HG02870 (cell line): Measurements from ENCODE around the gene VCL.
"Not testable (repeated sequence)": the region's sequence is repeated elsewhere in the genome, so short reads cannot be mapped to it uniquely, and the experiment has no call there.

Experiments
- ATAC-seq: cut with Tn5 transposase; IDR thresholded peaks from one replicate; pipeline ENCODE4 v1.9.1; 2021; ENCODE audit warnings: mild to moderate bottlenecking, moderate library complexity; ENCODE audit not compliant: unreplicated experiment

Gene VCL

GRCh38 chr10:74099420-74099819, 101.5 kb downstream of the VCL start:
- ATAC-seq = no peak

GRCh38 chr10:74099836-74100235, 101.9 kb downstream of the VCL start:
- no peak for ATAC-seq

GRCh38 chr10:74103560-74104258, 105.8 kb downstream of the VCL start:
- ATAC-seq = no peak

- ATAC-seq = no peak
Observed at GRCh38 chr10:74104480-74104879, 106.6 kb downstream of the VCL start.

- no peak for ATAC-seq
Observed at GRCh38 chr10:74104996-74105395, 107.1 kb downstream of the VCL start.

GRCh38 chr10:74107391-74107790, 109.5 kb downstream of the VCL start:
- no peak for ATAC-seq

- no peak for ATAC-seq
Observed at GRCh38 chr10:74109452-74109851, 111.5 kb downstream of the VCL start.

- no peak for ATAC-seq
Observed at GRCh38 chr10:74110120-74110519, 112.2 kb downstream of the VCL start.

- ATAC-seq = no peak
Observed at GRCh38 chr10:74111799-74112198, 113.9 kb downstream of the VCL start.

GRCh38 chr10:74113546-74113945, 115.6 kb downstream of the VCL start:
- no peak for ATAC-seq

- no peak for ATAC-seq
Observed at GRCh38 chr10:74114041-74114448, 116.1 kb downstream of the VCL start.

- ATAC-seq = no peak
Observed at GRCh38 chr10:74117738-74118137, 119.8 kb downstream of the VCL start.

GRCh38 chr10:74118804-74119203, 120.9 kb downstream of the VCL start:
- no peak for ATAC-seq

GRCh38 chr10:74120911-74121310, 123.0 kb downstream of the VCL start:
- no peak for ATAC-seq

GRCh38 chr10:74121368-74121767, 123.5 kb downstream of the VCL start:
- ATAC-seq = no peak

GRCh38 chr10:74122060-74122459, 124.1 kb downstream of the VCL start:
- ATAC-seq = no peak

GRCh38 chr10:74123081-74123480, 125.2 kb downstream of the VCL start:
- no peak for ATAC-seq

GRCh38 chr10:74133923-74134820, 136.3 kb downstream of the VCL start:
- no peak for ATAC-seq

- ATAC-seq = no peak
Observed at GRCh38 chr10:74135452-74135851, 137.5 kb downstream of the VCL start.

GRCh38 chr10:74137992-74138391, 140.1 kb downstream of the VCL start:
- no peak for ATAC-seq

GRCh38 chr10:74138596-74138995, 140.7 kb downstream of the VCL start:
- ATAC-seq = not testable (repeated sequence)

- ATAC-seq = no peak
Observed at GRCh38 chr10:74139981-74140380, 142.1 kb downstream of the VCL start.
